NCI-H1048 (cell line): ENCODE measurements around the gene LCP2.

Experiments used
- DNase-seq: peaks from one replicate; lab custom pipeline; 2025; lab: John Stamatoyannopoulos, UW

LCP2 gene

GRCh38 chr5:170296036-170296934 is 1.3 kb downstream of the LCP2 start:
- no peak for DNase-seq

- DNase-seq: no peak
Observed at GRCh38 chr5:170294556-170294955, 3.0 kb downstream of the LCP2 start.

GRCh38 chr5:170294057-170294456 is 3.5 kb downstream of the LCP2 start:
- DNase-seq: no peak

DNA sequence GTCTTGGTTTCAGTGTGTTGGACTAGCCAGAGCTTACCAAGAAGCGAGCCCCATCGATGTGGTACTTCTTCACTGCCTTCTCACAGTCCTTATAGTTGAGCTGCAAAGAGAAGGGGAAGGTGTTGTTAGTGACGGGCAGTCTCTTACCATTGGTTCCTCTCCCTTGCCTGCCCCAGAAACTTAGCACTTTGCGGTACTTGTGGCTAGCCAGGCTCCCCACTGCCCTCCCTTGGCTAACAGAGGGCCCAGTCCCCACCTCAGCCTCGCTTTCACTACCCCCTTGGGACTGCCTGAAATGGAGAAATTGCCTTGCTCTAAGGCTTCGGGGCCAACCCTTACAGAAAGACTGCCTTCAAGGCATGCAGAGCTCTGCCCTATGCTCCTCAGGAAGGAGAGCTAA is 4.3 kb downstream of the LCP2 start:
- DNase-seq: no peak

DNA sequence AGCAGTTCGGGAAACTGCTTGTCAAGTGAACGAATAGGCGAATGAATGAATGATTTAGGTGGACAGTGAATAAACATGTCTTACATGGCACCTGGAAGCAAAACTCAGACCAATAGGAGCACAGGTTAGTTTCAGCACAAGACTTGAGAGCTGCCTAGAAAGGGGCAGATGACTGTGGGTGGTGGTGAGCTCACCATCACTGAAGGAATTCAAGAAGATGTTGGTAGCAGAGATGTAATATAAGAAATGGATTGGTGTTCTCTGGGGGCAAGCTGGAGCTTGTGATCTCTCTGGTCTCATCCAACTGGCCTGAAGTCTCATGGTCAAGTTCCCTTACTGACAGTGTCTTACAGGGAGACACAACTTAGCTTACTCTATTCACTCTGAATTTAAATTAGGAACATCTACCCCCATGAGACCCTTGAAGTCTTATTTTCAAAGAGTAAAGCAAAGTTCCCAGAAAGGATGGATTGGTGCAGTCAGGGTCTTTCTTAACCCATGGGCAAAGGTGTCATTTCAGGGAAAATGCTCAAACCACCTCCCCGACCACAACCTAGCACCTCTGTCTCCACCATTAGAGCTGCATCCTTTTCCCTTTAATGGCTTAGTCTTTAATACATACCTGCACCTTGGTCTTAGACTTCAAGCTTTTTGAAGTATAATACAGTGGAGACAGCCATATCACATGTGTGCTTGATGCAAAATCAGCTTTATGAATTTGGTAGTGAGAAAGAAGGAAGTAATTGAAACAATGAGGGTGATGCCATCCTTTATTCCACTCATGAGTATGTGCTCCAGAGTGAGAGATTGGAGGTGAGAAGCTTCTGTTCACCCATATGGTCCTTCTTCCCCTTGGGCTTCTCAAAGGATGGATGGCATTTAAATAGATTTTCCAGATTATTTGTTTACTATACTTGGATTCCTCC is 5.1 kb downstream of the LCP2 start:
- DNase-seq: no peak

DNA sequence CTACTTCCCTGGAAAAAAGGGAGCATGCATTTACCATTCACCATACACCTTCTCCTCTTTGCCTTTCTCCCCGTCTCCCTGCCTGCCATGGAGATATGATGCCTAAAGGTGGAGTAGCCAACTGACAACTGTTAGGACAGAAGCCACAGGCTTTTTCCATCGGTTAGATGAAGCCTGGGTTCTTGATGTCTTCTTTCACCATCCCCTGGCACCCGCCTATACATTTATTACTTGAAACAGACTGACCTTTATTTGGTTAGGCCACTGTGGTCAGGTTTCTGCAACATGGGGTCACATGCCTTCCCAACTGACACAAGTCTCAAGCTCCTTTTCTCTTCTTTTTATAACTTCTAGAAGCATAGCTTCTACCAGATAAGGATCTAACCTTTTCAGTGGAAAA is 7.1 kb downstream of the LCP2 start:
- DNase-seq: no peak

DNA sequence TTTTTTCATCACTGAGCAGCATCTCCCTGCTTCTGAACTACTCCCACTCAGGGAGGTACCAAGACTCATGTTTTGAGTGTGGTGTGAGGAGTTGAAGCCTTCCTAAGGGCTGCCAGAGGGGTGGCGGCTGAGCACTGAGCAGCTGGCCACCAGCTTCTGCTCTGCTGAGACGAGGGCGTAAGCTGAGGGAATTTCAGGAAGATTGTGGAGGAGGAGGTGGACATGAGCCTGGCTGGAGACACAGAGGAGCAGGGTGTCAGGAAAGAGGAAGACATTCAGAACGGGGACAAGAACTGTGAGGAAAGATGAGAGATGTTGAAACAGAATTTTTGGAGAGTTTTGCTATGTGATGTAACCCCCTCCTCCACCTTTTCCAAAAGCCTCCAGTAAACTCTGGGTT is 7.8 kb downstream of the LCP2 start:
- no peak for DNase-seq

- no peak for DNase-seq
Observed at GRCh38 chr5:170289121-170289520, 8.5 kb downstream of the LCP2 start.

GRCh38 chr5:170288551-170288950 is 9.0 kb downstream of the LCP2 start:
- no peak for DNase-seq

DNA sequence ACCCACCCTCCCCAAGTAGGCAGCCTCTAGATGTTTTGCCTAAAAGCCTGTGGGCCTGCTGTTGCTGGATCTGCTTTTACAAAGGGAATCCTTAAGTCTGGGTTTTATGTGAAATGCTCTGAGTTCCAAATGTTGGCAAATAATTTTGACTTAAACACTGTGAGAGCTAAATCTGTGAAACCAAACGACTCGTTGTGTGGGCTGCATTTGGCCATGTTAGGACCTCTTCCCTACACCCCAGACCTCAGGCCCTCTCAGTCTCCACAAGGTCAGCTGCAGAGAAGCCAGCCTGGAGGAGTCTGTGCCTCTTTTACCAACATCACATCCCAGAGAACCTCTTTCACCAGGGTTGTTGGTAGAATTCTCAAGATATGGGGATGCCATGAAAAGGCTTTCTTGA is 9.4 kb downstream of the LCP2 start:
- DNase-seq: no peak

GRCh38 chr5:170287532-170287931 is 10.0 kb downstream of the LCP2 start:
- no peak for DNase-seq

GRCh38 chr5:170286386-170286925 is 11.1 kb downstream of the LCP2 start:
- DNase-seq: no peak

DNA sequence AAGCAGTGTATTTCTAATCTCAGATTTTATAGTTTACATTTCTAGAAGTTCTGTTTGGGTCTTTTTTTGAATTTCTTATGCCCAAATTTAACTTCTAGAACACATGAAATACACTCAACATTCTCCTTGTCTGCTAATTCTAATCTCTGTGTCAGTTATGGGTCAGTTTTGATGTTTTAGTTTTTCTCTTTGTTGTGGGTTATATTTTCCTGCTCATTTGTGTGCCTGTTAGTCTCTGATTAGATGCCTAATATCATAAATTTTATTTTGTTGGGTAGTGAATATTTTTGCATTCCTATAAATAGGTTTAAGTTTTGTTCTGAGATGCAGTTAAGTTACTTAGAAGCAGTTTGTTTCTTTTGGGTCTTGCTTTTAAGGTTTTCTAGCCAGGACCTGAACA is 12.4 kb downstream of the LCP2 start:
- no peak for DNase-seq

DNA sequence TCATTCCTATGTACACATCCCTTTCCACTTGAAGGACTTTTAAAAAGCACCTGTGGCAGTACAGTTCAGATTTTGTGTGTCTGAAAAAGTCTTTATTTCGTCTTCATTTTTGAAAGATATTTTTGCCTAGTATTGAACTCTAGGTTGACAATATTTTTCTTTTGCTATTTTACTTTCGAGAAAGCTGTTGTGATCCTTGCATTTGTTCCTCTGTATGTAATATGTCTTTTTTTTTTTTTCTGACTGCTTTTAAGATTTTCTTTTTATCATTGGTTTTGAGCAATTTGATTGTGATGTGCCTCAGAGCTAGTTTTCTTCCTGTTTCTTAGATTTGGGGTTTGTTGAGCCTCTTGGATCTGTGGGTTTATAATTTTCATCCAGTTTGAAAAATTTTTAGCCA is 13.3 kb downstream of the LCP2 start:
- DNase-seq: no peak

DNA sequence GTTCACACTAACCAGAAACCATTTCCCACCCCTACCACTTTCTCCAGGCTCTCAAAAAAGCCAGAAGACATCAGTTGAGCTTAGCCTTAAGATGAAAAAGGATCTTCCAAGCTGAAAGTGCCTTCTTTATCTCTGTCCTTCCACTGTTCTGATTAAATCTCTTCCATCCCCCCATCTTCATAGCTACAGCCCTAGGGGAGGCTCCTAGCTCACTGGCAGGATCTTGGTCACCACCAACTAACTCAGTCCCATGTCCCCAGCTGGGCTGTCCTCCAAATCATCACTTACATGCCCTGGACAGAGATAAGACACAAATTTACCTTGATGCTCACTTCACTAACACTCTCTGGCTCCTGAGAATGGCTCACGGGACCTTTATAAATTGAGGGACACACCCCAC is 14.3 kb downstream of the LCP2 start:
- DNase-seq: no peak

DNA sequence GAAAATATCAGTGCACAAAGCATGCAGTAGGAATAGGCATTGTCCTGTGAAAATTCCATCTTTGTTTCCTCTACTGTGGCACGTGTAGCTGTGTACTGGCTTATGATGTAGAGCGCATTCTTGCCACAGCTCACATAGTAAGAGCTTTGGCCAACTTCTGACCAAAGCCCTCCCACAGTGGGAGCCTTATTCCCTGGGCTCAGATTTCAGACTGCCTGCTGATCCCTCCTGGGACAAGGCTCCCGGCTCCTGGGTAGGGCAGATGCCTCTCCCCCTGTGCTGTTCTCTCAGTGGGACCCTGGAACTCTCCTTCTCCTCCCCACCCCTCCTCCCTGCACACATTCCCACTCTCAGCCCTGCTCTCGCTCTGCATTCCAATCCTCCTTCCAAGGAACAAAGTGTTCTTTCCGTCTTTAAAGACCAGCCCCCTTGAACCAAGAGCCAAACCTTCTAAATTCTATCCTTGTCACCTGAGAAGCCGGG is 17.5 kb downstream of the LCP2 start:
- no peak for DNase-seq

DNA sequence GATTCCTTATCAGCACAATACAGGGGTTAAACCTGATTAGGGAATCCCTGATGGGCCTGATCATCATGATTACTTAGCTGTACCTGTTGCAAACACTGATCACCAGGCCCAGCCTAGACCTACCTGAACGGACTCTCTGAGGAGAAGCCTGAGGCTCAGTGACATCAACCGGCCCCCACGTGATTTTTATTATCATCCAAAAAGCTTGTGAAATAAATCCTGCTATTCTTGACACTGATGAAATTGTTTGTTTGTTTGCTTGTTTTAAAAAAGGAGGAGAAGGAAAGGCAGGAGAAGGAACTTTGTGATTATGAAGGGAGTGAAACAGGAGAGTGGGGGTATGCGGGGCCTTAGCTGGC is 18.1 kb downstream of the LCP2 start:
- DNase-seq: no peak

- DNase-seq: no peak
Observed at GRCh38 chr5:170278611-170279458, 18.7 kb downstream of the LCP2 start.

GRCh38 chr5:170277867-170278281 is 19.7 kb downstream of the LCP2 start:
- no peak for DNase-seq

- DNase-seq: no peak
Observed at GRCh38 chr5:170276140-170276539, 21.4 kb downstream of the LCP2 start.

DNA sequence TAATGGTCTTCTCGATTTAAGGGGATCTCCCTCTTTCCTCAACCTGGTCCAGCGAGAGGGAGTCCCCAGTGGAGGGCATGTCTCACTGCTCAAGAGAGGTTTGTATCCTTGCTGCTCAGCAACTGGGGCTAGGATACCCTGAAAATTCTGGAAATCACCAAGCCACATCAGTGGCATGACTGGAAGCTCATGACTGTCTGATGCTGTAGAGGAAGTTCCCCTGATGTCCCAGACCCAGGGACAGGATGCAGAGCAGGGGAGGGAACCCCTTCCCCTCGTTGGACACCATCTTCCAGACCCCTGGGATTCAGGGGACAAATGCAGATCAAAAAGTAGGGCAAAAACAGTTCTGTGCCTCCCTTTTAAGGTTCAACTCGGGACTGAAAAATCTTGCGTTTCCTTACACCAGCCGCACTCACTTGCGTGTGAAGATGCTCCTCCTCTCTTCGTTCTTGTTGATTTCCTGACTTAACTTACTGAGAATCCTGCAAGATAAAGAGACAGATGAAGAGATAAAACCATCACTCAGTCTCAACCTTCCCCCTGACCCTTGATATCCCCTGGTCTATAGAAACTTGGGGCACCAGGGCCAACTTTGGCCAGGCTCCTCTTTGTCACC is 22.1 kb downstream of the LCP2 start:
- DNase-seq: no peak
